Measurements from ENCODE around the gene EME1.
A peak's percentile ranks its signal among the peaks of the same experiment; 100 is the strongest.
"Not testable (repeated sequence)": the region's sequence is repeated elsewhere in the genome, so short reads cannot be mapped to it uniquely, and the experiment has no call there.

The EME1 gene

GRCh38 chr17:50396261-50397110 lies 23.5 kb downstream of the EME1 start:
- DNase-seq: peak; percentile 41 to 61

DNA sequence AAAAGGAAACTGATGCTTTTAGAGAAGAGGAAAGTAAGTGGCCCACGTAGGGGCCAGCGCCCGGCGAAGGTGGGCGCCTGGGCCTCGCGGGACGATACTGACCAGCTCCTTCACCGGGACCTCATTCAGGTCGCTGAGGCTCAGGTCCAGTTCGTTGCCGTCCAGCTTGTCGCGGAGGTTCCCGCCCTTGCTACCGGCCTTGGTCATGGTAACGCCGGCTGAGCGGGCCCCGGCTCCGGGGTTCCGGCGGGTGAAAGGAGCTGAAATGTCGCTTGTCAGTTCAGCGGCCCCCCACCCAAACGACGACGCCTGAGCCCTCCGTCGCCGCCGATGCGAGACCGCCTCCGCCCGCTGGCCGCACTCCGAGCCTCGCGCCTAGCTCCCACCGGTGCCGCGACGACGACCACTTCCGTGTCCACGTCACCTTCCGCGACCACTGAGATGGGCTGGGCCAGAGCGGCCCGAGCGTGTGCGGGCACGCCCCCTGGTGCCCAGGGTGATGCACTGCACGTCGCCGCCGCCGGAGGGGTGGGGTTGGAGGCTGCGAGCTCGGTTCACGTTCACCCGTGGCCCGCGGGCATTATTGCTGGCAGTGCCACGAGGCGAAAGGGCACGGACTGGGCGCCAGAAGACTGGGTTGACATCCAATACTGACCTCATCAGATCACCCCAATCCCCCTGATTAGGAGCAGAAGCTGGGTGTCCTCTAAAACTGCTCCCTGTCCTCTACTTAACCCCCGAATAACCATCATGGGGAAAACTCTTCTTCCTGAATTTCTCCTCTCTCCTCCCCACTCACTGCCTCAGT lies 24.3 kb downstream of the EME1 start, which contains the start of gene LRRC59:
LRRC59 (minus strand) TSS at position 413 of the 808 bp plus-strand sequence; CDS start at position 207, 206 bp downstream.
- DNase-seq: peak; percentile 74 to 91

DNA sequence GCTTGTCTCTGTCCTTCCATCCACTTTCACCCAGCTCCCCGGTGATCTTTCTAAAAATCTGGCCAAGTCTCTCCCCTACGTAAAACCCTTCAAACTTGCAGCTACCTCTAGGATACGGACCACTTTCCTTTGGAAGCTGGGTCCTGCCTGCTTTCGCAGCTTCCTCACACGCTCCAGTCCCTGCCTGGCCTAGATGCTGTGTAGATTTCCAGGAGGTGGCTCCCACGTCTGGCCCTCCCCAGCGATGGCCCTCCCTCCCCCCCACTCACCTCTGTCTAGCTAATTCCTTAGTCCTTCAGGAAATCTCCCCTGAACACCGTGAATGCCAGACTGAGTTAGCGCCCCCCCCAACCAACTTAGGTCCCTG lies 24.9 kb downstream of the EME1 start:
- no peak for DNase-seq

DNA sequence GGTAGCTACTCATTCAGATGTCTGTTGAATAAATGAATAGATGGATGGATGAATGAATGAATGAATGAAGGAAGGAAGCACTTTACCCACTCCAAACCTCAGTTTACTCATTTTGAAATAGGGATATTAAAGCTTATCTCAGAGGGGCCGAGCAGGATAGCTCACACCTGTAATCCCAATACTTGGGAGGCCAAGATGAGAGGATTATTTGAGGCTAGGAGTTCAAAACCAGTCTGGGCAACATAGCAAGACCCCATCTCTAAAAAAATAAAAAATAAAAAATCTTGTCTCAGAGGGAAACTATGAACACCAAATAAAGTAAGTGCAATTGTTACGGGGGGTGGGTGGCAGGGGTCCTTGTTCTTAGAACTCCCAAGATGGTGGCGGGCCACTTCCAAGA lies 25.6 kb downstream of the EME1 start:
- DNase-seq: not testable (repeated sequence)

GRCh38 chr17:50399591-50399990 lies 26.6 kb downstream of the EME1 start:
- not testable (repeated sequence) for DNase-seq

DNA sequence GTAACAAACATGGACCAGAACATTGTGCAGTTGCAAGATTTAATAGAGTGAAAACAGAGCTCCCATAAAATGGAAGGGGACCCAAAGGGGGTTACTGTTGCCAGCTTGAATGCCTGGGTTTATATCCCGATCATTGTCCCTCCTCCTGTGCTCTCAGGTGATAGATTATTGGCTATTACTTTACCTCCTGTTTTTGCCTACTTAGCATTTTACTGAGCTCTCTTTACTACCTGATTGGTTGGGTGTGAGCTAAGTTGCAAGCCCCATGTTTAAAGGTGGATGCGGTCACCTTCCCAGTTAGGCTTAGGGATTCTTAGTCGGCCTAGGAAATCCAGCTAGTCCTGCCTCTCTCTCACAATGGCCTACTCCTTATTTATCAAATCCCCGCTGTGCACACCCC lies 32.3 kb downstream of the EME1 start:
- not testable (repeated sequence) for DNase-seq

DNA sequence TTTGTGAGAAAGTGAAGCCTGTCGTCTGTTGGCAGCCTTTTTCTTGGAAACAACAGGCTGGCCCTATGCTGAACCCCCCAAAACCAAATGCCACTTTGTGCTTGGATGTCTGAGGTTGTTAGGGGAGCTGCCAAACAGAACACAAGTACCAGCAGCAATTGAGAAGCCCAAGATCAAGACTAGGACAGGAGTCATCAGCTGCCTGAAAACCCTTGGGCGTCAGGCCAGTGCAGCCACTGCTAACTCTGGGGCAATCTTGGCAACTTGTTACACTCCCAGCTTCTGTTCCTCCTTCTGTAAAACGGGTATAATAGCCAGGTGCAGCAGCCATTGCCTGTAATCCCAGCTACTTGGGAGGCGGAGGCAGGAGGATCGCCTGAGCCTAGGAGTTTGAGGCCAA lies 33.5 kb downstream of the EME1 start:
- DNase-seq: no peak

GRCh38 chr17:50407921-50408320 lies 34.9 kb downstream of the EME1 start:
- no peak for DNase-seq

- no peak for DNase-seq
Observed at GRCh38 chr17:50412188-50412732, 39.2 kb downstream of the EME1 start.

- no peak for DNase-seq
Observed at GRCh38 chr17:50414808-50415207, 41.8 kb downstream of the EME1 start.

GRCh38 chr17:50419577-50419976 lies 46.5 kb downstream of the EME1 start:
- DNase-seq: not testable (repeated sequence)

DNA sequence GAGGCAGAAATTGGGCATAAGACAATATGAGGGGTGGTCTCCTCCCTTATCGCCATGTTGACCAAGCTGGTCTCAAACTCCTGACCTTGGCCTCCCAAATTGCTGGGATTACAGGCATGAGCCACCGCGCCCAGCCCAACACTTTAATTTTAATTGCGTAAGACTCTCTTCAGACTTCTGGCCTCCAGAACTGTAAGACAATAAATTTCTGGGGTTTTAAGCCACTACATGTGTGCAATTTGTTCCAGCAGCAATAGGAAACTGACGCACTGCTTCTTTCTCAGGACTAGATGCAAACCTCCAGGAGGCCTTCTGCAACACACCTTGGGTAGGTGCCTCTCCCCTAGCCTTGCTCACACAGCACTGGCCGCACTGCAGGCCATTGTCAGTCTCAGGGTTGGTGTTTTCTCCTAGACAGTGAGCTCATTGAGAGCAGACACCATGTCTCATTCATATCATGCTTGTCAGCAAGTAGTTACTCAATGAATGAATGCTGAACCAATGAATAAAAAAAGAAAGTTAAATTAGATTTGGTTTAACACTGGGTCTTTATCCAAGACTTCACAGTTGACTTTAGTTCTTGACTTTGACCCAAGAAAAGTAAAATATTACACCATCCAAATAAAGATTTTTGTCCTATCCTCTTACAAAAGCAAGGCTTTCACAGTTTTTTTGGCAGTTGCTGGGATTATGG lies 47.5 kb downstream of the EME1 start:
- DNase-seq: no peak

GRCh38 chr17:50421308-50422051 lies 48.5 kb downstream of the EME1 start:
- peak; percentile 40 to 42 for DNase-seq

DNA sequence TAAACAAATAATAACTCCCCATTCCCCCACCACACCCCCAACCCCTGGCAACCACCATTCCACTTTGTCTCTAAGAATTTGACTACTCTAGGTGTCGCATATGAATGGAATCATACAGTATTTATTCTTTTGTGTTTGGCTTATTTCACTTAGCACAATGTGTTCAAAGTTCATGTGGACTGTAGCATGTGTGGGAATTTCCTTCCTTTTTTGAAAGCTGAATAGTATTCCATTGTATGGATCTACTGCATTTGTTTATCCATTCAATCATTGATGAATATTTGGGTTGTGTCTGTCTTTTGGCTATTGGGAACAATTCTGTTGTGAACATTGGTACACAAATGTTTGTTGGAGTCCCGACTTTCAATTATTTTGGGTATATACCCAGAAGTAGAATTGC lies 49.7 kb downstream of the EME1 start:
- no peak for DNase-seq

DNA sequence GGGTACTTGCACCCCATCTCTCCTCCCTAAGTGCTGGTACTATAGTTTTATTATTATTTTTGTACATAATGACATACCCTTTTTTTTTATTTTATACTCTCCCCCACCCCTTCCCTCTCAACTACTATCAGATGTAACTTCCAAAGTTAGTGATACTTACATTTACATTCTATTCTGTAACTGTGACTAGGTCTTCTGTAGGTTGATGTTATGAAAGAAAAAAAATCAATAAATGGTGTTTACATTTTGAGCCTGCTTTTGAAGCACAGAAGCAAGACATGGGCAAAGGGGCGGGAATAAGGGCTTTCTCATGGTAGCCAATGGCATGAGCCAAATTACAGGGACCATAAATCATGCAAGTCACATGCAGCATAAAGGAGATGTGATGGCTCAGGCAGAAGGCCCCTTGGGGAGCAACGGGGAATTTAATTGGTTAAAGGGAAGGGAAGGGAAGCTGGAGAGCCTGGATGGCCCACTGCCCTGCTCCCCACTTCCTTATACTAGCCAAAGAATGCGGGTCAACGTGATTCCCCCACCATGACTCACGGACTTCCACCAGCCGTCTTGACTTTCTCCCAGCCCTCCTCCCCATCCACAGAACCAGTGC lies 50.6 kb downstream of the EME1 start:
- DNase-seq: peak; percentile 66 to 83

- DNase-seq: no peak
Observed at GRCh38 chr17:50424246-50424995, 51.4 kb downstream of the EME1 start.

GRCh38 chr17:50424996-50425681 lies 52.1 kb downstream of the EME1 start:
- DNase-seq: peak in 1 of 2 donors; percentile 9

DNA sequence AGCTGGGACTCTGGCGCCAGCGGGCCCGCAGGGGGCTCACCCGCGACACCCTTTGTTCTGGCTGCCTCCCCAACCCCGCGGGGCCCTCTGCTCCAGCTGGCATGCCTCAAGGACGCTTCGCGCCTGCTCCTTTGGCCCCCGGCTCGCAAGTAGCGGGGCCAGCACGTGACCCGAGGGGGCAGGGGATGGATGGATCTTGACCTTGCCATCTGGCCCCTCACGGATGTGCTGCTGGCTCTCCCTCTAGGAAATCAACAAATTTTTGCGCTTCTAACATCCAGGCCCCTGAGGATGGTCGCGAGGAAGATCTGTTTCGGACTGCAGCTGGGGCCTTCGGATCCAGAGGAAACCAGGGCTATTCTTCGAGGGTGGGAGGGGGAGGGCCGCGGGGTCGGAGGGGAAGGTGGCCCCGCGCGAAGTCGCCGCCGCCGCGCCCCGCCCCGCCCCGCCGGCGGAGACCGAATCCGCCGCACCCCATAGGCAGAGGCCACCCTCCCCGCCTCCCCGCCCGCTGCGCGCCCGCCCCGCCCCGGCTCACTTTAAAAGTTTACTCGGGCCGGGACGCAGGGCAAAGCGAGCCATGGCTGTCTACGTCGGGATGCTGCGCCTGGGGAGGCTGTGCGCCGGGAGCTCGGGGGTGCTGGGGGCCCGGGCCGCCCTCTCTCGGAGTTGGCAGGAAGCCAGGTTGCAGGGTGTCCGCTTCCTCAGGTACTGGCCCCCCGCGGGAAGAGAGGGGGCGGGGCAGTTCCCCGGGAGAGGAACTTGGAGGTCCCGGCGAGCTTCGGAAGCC lies 52.8 kb downstream of the EME1 start, which contains the start of gene ACSF2:
ACSF2 (plus strand) TSS at position 537 of the 790 bp plus-strand sequence; CDS start at position 581, 44 bp downstream.
- peak; percentile 41 to 67 for DNase-seq

- DNase-seq: no peak
Observed at GRCh38 chr17:50426472-50426782, 53.4 kb downstream of the EME1 start.
